Measurements from ENCODE around the gene DYNC2LI1. TPM values are rescaled to one million over a fixed set of nuclear protein-coding genes. Genes with fewer than 3 reads are reported as not detected.

The DYNC2LI1 gene
- polyA plus RNA-seq, 1 donor (not counting 4 experiments of a cell fraction or from before 2014, with no cell fraction given), result 29.9 TPM

DNA sequence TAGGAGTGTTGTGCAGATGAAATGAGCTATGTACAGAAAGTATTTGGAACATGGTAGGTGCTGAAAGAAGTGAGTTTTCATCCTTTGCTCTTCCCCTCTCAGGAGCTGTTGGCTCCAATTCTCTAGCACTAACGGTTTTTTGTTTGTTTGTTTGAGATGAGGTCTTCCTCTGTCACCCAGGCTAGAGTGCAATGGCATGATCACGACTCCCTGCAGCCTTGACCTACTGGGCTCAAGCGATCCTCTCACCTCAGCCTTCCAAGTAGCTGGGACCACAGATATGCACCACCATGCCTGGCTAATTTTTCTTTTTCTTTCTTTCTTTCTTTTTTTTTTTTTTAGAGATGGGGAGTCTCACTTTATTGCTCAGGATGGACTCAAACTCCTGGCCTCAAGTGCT is 52.0 kb downstream of the DYNC2LI1 start:
- dilution Hi-C loops (cut with MboI; ENCODE audit: extremely low pct_ligation_motif_present, low sequenced_read_pairs), result no loop called here
- Histone ChIP-seq H3K27me3 (ENCODE audit: control insufficient read depth, extremely low read depth, insufficient read depth, low read length) (peaks cover 26% of the 10 kb centered on the region), H3K9me3 (ENCODE audit: control insufficient read depth, low read depth, low read length) (no peaks in the 10 kb centered on the region), H3K79me2 (ENCODE audit: control insufficient read depth, insufficient read depth, low read length) (no peaks in the 10 kb centered on the region), H4K20me1 (ENCODE audit: control insufficient read depth, extremely low read depth, insufficient read depth, low read length) (no peaks in the 10 kb centered on the region), H3K4me3 (ENCODE audit: control insufficient read depth in 2 of 3, extremely low read depth in 1 of 3, insufficient read depth in 2 of 3, low read depth in 1 of 3, low read length in 3 of 3) (no peak overlapping the region), H3K4me2 (ENCODE audit: control insufficient read depth, extremely low read depth, insufficient read depth, low read depth, low read length) (no peak overlapping the region), H2AFZ (ENCODE audit: control insufficient read depth, low read length) (no peak overlapping the region), H3K9ac (ENCODE audit: control insufficient read depth, extremely low read depth, insufficient read depth, low read length) (no peak overlapping the region), H3K4me1 (ENCODE audit: control insufficient read depth, extremely low read depth, insufficient read depth, low read length) (no peaks in the 10 kb centered on the region), H3K36me3 (ENCODE audit: control insufficient read depth in 2 of 2, extremely low read depth in 1 of 2, insufficient read depth in 2 of 2, low read length in 2 of 2) (no peaks in the 10 kb centered on the region), H3K9me1 (ENCODE audit: control insufficient read depth, extremely low read depth, insufficient read depth, low read length) (no peaks in the 10 kb centered on the region), H3K27ac (ENCODE audit: control insufficient read depth, insufficient read depth, low read length) (no peak overlapping the region)
- FAIRE-seq (no peak), DNase-seq (ENCODE audit: low read depth, low spot score) (no peak)
- TF ChIP-seq EZH2 (IDR thresholded peaks at IDR 0.05; ENCODE audit: low read length), result no peak
- TF ChIP-seq, protein P1, sequence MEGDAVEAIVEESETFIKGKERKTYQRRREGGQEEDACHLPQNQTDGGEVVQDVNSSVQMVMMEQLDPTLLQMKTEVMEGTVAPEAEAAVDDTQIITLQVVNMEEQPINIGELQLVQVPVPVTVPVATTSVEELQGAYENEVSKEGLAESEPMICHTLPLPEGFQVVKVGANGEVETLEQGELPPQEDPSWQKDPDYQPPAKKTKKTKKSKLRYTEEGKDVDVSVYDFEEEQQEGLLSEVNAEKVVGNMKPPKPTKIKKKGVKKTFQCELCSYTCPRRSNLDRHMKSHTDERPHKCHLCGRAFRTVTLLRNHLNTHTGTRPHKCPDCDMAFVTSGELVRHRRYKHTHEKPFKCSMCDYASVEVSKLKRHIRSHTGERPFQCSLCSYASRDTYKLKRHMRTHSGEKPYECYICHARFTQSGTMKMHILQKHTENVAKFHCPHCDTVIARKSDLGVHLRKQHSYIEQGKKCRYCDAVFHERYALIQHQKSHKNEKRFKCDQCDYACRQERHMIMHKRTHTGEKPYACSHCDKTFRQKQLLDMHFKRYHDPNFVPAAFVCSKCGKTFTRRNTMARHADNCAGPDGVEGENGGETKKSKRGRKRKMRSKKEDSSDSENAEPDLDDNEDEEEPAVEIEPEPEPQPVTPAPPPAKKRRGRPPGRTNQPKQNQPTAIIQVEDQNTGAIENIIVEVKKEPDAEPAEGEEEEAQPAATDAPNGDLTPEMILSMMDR (optimal IDR thresholded peaks at IDR 0.05 in 1 of 3, IDR thresholded peaks at IDR 0.05 in 1 of 3, conservative IDR thresholded peaks at IDR 0.05 in 1 of 3; ENCODE audit: extremely low read depth in 1 of 3, insufficient read depth in 2 of 3, low read length in 3 of 3), result no peak

DNA sequence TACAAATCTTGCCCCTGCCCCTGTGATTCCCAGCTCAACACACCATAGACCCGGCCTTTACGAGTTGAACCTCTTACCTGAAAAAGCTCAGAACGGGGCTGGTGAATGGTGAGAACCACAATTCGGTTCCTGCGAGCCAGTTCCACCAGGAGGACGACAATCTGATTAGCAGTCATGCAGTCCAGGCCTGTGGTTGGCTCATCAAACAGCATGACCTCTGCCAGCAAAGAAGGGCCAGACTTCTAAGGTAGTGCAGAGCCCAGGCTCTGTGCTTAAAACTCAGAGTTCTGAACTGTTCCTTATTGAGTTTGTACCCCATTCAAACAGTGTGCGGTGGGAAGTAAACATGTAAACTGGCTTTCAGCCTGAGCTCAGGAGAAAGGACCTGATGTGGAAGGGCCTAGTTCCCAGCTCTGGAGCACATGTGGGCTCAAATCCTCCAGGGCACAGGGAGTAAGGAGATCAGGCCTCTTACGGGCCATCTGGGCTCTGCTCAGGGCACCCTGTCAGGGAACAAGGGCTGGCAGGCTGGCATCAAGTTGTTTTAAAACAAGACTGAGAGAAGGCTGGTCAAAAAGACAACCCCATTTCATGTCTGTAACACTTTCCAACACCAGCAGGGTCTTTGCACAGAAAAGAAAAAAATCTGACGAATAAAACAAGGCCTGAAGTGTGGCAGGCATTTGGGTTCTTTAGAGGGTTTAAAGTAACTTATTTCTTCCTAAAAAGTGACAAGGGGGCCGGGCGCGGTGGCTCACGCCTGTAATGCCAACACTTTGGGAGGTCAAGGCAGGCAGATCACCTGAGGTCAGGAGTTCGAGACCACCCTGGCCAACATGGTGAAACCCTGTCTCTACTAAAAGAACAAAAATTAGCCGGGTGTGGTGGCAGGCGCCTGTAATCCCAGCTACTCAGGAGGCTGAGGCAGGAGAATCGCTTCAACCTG is 52.7 kb downstream of the DYNC2LI1 start:
- H3K79me2 ChIP-seq (ENCODE audit: control insufficient read depth, insufficient read depth, low read length), result no peaks in the 10 kb centered on the region
- no peak overlapping the region for H3K9ac ChIP-seq (ENCODE audit: control insufficient read depth, extremely low read depth, insufficient read depth, low read length)
- H4K20me1 ChIP-seq (ENCODE audit: control insufficient read depth, extremely low read depth, insufficient read depth, low read length), result no peaks in the 10 kb centered on the region
- no peaks in the 10 kb centered on the region for H3K36me3 ChIP-seq (ENCODE audit: control insufficient read depth in 2 of 2, extremely low read depth in 1 of 2, insufficient read depth in 2 of 2, low read length in 2 of 2)
- FAIRE-seq, result no peak
- H3K9me1 ChIP-seq (ENCODE audit: control insufficient read depth, extremely low read depth, insufficient read depth, low read length), result no peaks in the 10 kb centered on the region
- TF ChIP-seq, protein P1 (optimal IDR thresholded peaks at IDR 0.05 in 1 of 3, IDR thresholded peaks at IDR 0.05 in 1 of 3, conservative IDR thresholded peaks at IDR 0.05 in 1 of 3; ENCODE audit: extremely low read depth in 1 of 3, insufficient read depth in 2 of 3, low read length in 3 of 3), result no peak
- TF ChIP-seq EZH2 (IDR thresholded peaks at IDR 0.05; ENCODE audit: low read length), result no peak
- no peaks in the 10 kb centered on the region for H3K4me1 ChIP-seq (ENCODE audit: control insufficient read depth, extremely low read depth, insufficient read depth, low read length)
- no peak overlapping the region for H3K27ac ChIP-seq (ENCODE audit: control insufficient read depth, insufficient read depth, low read length)
- no peak for DNase-seq (ENCODE audit: low read depth, low spot score)
- no peak overlapping the region for H3K4me2 ChIP-seq (ENCODE audit: control insufficient read depth, extremely low read depth, insufficient read depth, low read depth, low read length)
- H2AFZ ChIP-seq (ENCODE audit: control insufficient read depth, low read length), result no peak overlapping the region
- H3K9me3 ChIP-seq (ENCODE audit: control insufficient read depth, low read depth, low read length), result no peaks in the 10 kb centered on the region
- peaks cover 33% of the 10 kb centered on the region for H3K27me3 ChIP-seq (ENCODE audit: control insufficient read depth, extremely low read depth, insufficient read depth, low read length)
- no peak overlapping the region for H3K4me3 ChIP-seq (ENCODE audit: control insufficient read depth in 2 of 3, extremely low read depth in 1 of 3, insufficient read depth in 2 of 3, low read depth in 1 of 3, low read length in 3 of 3)
- dilution Hi-C loops (cut with MboI; ENCODE audit: extremely low pct_ligation_motif_present, low sequenced_read_pairs), result no loop called here
